OCI-LY1 (cell line): ENCODE measurements around the gene SH3RF3.

Experiments
- CTCF ChIP-seq: fragments of 200-600 bp; sonication (generic), shearing (Covaris generic); IDR thresholded peaks from 2 replicates; pipeline ENCODE4 v1.5.1; 2017; ENCODE audit warnings: mild to moderate bottlenecking, antibody characterized with exemption, low read length, moderate library complexity, mixed read lengths
- EZH2 ChIP-seq: fragments of 200-600 bp; sonication (generic), shearing (Covaris generic); IDR thresholded peaks from 2 replicates; pipeline ENCODE4 v1.8.0; 2017; ENCODE audit warnings: borderline replicate concordance, mixed run types, mild to moderate bottlenecking, antibody characterized with exemption, low read length, moderate library complexity, mixed read lengths

GRCh38 chr2:109209412-109209811 lies 80.4 kb downstream of the SH3RF3 start:
- TF ChIP-seq CTCF (no peak), EZH2 (no peak)
